Activated CD8-positive, alpha-beta memory T cell treated with anti-CD3 and anti-CD28 coated beads, Interleukin-2, amount 10 ng/mL, durations not matched to agents 7 days and 5 days (primary cell): ENCODE data around the gene FOXD2. TPM values are rescaled to one million over a fixed set of nuclear protein-coding genes. Genes with fewer than 3 reads are reported as not detected.

Experiments used
- ATAC-seq: fragments of 150-1000 bp; cut with Tn5 transposase; one replicate; pipeline ENCODE4 v1.10.0; 2021; ENCODE audit warnings: moderate library complexity
- CTCF ChIA-PET: fragments of 350-600 bp; sonication (Branson Sonifier 250); formaldehyde crosslinking; loops from one replicate; lab custom pipeline; 2021; ENCODE audit warnings: antibody characterized with exemption; lab: Charles Lee
- DNase-seq: peaks from one replicate; pipeline ENCODE4 v3.0.0-alpha.2; 2020
- H3K27ac Mint-ChIP-seq: one replicate; pipeline ENCODE4 v1.8.0; 2021; ENCODE audit warnings: mild to moderate bottlenecking, mixed read lengths
- H3K27me3 Mint-ChIP-seq: one replicate; pipeline ENCODE4 v1.8.0; 2021; ENCODE audit warnings: mixed read lengths
- H3K36me3 Mint-ChIP-seq: one replicate; pipeline ENCODE4 v1.8.0; 2021; ENCODE audit warnings: mild to moderate bottlenecking, mixed read lengths
- H3K4me1 Mint-ChIP-seq: one replicate; pipeline ENCODE4 v1.8.0; 2021; ENCODE audit warnings: mixed read lengths
- H3K4me3 Mint-ChIP-seq: one replicate; pipeline ENCODE4 v1.8.0; 2021; ENCODE audit warnings: mild to moderate bottlenecking, moderate library complexity, mixed read lengths
- H3K9me3 Mint-ChIP-seq: one replicate; pipeline ENCODE4 v1.8.0; 2022; ENCODE audit warnings: low read depth, mixed read lengths
- total RNA-seq, 2 experiments: library from RNA; stranded (reverse); gene quantifications; one replicate each; pipeline ENCODE4 v1.2.3, GENCODE V29; 2021

FOXD2 gene
- total RNA-seq, 2 experiments from 2014 or later, result 0.23 to 0.53 TPM

GRCh38 chr1:47423872-47424271 lies 14.0 kb upstream of the FOXD2 start:
- no peaks in the 10 kb centered on the region for H3K4me1 Mint-ChIP-seq
- no peak for DNase-seq
- H3K4me3 Mint-ChIP-seq, result no peak overlapping the region
- CTCF ChIA-PET, result interaction anchor here (0.7 to 1.3 kb wide), 7 partner anchors 8 to 286 kb away, joined by 3 to 6 read pairs (median 3); partner anchors contain the start of gene FOXD2
- peaks cover 13% of the 10 kb centered on the region for H3K27me3 Mint-ChIP-seq
- H3K36me3 Mint-ChIP-seq, result no peaks in the 10 kb centered on the region
- H3K9me3 Mint-ChIP-seq, result no peaks in the 10 kb centered on the region
- ATAC-seq, result no peak
- no peak overlapping the region for H3K27ac Mint-ChIP-seq

- Mint-ChIP-seq H3K9me3 (no peaks in the 10 kb centered on the region), H3K36me3 (no peaks in the 10 kb centered on the region), H3K4me3 (no peak overlapping the region), H3K27me3 (peaks cover 9% of the 10 kb centered on the region), H3K4me1 (no peaks in the 10 kb centered on the region), H3K27ac (no peak overlapping the region)
- no peak for ATAC-seq
- DNase-seq, result no peak
- CTCF ChIA-PET, result interaction anchor here (0.7 to 1.1 kb wide), 3 partner anchors 82 to 232 kb away, joined by 3 read pairs; no protein-coding TSS in a partner anchor
These were observed 13.4 kb upstream of the FOXD2 start for GRCh38 chr1:47424336-47424982.

- H3K27me3 Mint-ChIP-seq, result peaks cover 12% of the 10 kb centered on the region
- no peak for ATAC-seq
These were observed 6.3 kb upstream of the FOXD2 start for GRCh38 chr1:47431534-47431933.

GRCh38 chr1:47432071-47433036 lies 5.5 kb upstream of the FOXD2 start:
- CTCF ChIA-PET, result interaction anchor here (0.6 to 2.1 kb wide), 10 partner anchors 9 to 294 kb away, joined by 3 to 6 read pairs (median 3); partner anchors contain the start of gene CMPK1
- H3K27me3 Mint-ChIP-seq, result peaks cover 12% of the 10 kb centered on the region
- DNase-seq, result peak; percentile 61
- no peak for ATAC-seq
- H3K4me3 Mint-ChIP-seq, result no peak overlapping the region
- H3K36me3 Mint-ChIP-seq, result peaks cover 28% of the 10 kb centered on the region
- no peak overlapping the region for H3K27ac Mint-ChIP-seq
- H3K9me3 Mint-ChIP-seq, result no peaks in the 10 kb centered on the region
- peaks cover 46% of the 10 kb centered on the region for H3K4me1 Mint-ChIP-seq

More at GRCh38 chr1:47431534-47431933, 6.3 kb upstream of the FOXD2 start:
- Mint-ChIP-seq H3K36me3 (peaks cover 28% of the 10 kb centered on the region), H3K27ac (no peak overlapping the region), H3K4me1 (peaks cover 45% of the 10 kb centered on the region), H3K4me3 (no peak overlapping the region), H3K9me3 (no peaks in the 10 kb centered on the region)
- DNase-seq, result no peak
- CTCF ChIA-PET, result interaction anchor here (0.7 to 2.1 kb wide), 9 partner anchors 8 to 295 kb away, joined by 3 to 6 read pairs (median 4); partner anchors contain the start of gene CMPK1

GRCh38 chr1:47433037-47433421 lies 4.8 kb upstream of the FOXD2 start:
- DNase-seq (no peak), ATAC-seq (no peak)
- Mint-ChIP-seq H3K27me3 (peaks cover 12% of the 10 kb centered on the region), H3K9me3 (no peaks in the 10 kb centered on the region), H3K36me3 (peaks cover 28% of the 10 kb centered on the region), H3K4me3 (no peak overlapping the region), H3K4me1 (peaks cover 46% of the 10 kb centered on the region), H3K27ac (no peak overlapping the region)
- CTCF ChIA-PET, result interaction anchor here (0.6 to 3.8 kb wide), 10 partner anchors 9 to 294 kb away, joined by 3 to 15 read pairs (median 4); no protein-coding TSS in a partner anchor

- CTCF ChIA-PET, result interaction anchor here (0.6 to 6.0 kb wide), 8 partner anchors 8 to 293 kb away, joined by 3 to 83 read pairs (median 4); no protein-coding TSS in a partner anchor
- Mint-ChIP-seq H3K4me3 (no peak overlapping the region), H3K36me3 (peaks cover 28% of the 10 kb centered on the region), H3K9me3 (no peaks in the 10 kb centered on the region), H3K27me3 (peaks cover 14% of the 10 kb centered on the region), H3K4me1 (peaks cover 46% of the 10 kb centered on the region), H3K27ac (no peak overlapping the region)
- DNase-seq, result no peak
- no peak for ATAC-seq
These were observed 4.3 kb upstream of the FOXD2 start for GRCh38 chr1:47433477-47434050.

- DNase-seq (no peak), ATAC-seq (no peak)
- Mint-ChIP-seq H3K27ac (no peak overlapping the region), H3K27me3 (peaks cover 15% of the 10 kb centered on the region), H3K9me3 (no peaks in the 10 kb centered on the region), H3K4me3 (no peak overlapping the region), H3K4me1 (peaks cover 46% of the 10 kb centered on the region), H3K36me3 (peaks cover 28% of the 10 kb centered on the region)
- CTCF ChIA-PET, result interaction anchor here (0.6 to 6.0 kb wide), 9 partner anchors 15 to 292 kb away, joined by 3 to 83 read pairs (median 4); no protein-coding TSS in a partner anchor
These were observed 3.6 kb upstream of the FOXD2 start for GRCh38 chr1:47434051-47434842.

GRCh38 chr1:47435506-47436303 lies 2.1 kb upstream of the FOXD2 start:
- Mint-ChIP-seq H3K36me3 (peaks cover 28% of the 10 kb centered on the region), H3K9me3 (no peaks in the 10 kb centered on the region), H3K27ac (peak overlapping the region; percentile 93), H3K4me3 (peak overlapping the region; percentile 95), H3K27me3 (peaks cover 15% of the 10 kb centered on the region), H3K4me1 (peaks cover 47% of the 10 kb centered on the region)
- CTCF ChIA-PET, result interaction anchor here (0.6 to 6.0 kb wide), 28 partner anchors 9 to 320 kb away, joined by 3 to 83 read pairs (median 4); partner anchors contain the start of gene STIL
- ATAC-seq, result no peak
- DNase-seq, result no peak

- no peaks in the 10 kb centered on the region for H3K9me3 Mint-ChIP-seq
- CTCF ChIA-PET, result interaction anchor here (0.7 to 6.0 kb wide), 29 partner anchors 8 to 319 kb away, joined by 3 to 83 read pairs (median 4); partner anchors contain the start of gene STIL
- ATAC-seq, result peak; percentile 45
- H3K36me3 Mint-ChIP-seq, result peaks cover 24% of the 10 kb centered on the region
- peaks cover 42% of the 10 kb centered on the region for H3K4me1 Mint-ChIP-seq
- peak overlapping the region; percentile 95 for H3K4me3 Mint-ChIP-seq
- peak overlapping the region; percentile 93 for H3K27ac Mint-ChIP-seq
- peaks cover 15% of the 10 kb centered on the region for H3K27me3 Mint-ChIP-seq
- peak; percentile 89 for DNase-seq
These were observed 1.4 kb upstream of the FOXD2 start for GRCh38 chr1:47436304-47436978.

- Mint-ChIP-seq H3K9me3 (no peaks in the 10 kb centered on the region), H3K27ac (peak overlapping the region; percentile 93), H3K4me3 (peak overlapping the region; percentile 95), H3K4me1 (peaks cover 36% of the 10 kb centered on the region), H3K36me3 (peaks cover 24% of the 10 kb centered on the region), H3K27me3 (peaks cover 15% of the 10 kb centered on the region)
- CTCF ChIA-PET, result interaction anchor here (0.6 to 6.0 kb wide), 48 partner anchors 8 to 741 kb away, joined by 3 to 83 read pairs (median 4); partner anchors contain the start of gene STIL
- DNase-seq, result no peak
- peak; percentile 8 for ATAC-seq
These were observed 831 bp upstream of the FOXD2 start for GRCh38 chr1:47436979-47437446.
